HEK293 (cell line): ENCODE results near the gene GDF7.

Source experiments
- CTCF ChIA-PET: fragments of 350-600 bp; formaldehyde crosslinking; extraction: SDS; loops from one replicate; lab custom pipeline; 2021; ENCODE audit warnings: antibody characterized with exemption; lab: Yijun Ruan, JAX
- POLR2A ChIA-PET: fragments of 300-600 bp; formaldehyde crosslinking; extraction: SDS; loops from one replicate; lab custom pipeline; 2020; ENCODE audit warnings: antibody characterized with exemption, inconsistent platforms; lab: Yijun Ruan, JAX
- H3K27ac ChIP-seq: fragments of 200-500 bp; sonication (Bioruptor generic); 2 replicates; pipeline ENCODE4 v1.5.1; 2014; ENCODE audit warnings: low read depth, low read length, control low read depth, inconsistent platforms; ENCODE audit errors: extremely low read depth
- H3K36me3 ChIP-seq, 2 experiments: fragments of 200-500 bp in 1 of 2; sonication (Bioruptor generic) in 1 of 2; 1 replicate in 1 of 2; 2 replicates in 1 of 2; pipeline ENCODE4 v1.5.1; 2014 to 2017; ENCODE audit warnings: inconsistent platforms in 2 of 2, low read length in 2 of 2; ENCODE audit not compliant: control insufficient read depth in 2 of 2, insufficient read depth in 1 of 2
- H3K4me1 ChIP-seq: fragments of 200-500 bp; sonication (Bioruptor generic); 2 replicates; pipeline ENCODE4 v1.5.1; 2014; ENCODE audit warnings: mild to moderate bottlenecking, low read length, inconsistent platforms; ENCODE audit not compliant: control insufficient read depth, insufficient read depth
- H3K4me3 ChIP-seq: 2 replicates; pipeline ENCODE4 v1.5.1; 2011; ENCODE audit warnings: low read depth, mild to moderate bottlenecking, control low read depth, low read length, moderate library complexity
- H3K9me3 ChIP-seq: fragments of 200-500 bp; sonication (Bioruptor generic); 2 replicates; pipeline ENCODE4 v1.5.1; 2014; ENCODE audit warnings: low read depth, low read length, inconsistent platforms; ENCODE audit not compliant: control insufficient read depth, insufficient read depth
- FEZF1 ChIP-seq: fragments of 450-650 bp; formaldehyde crosslinking; IDR thresholded peaks from 2 replicates; pipeline ENCODE4 v1.5.1; 2016; ENCODE audit warnings: missing biosample characterization, missing genetic modification characterization
- GLI4 ChIP-seq: fragments of 450-650 bp; formaldehyde crosslinking; IDR thresholded peaks from 2 replicates; pipeline ENCODE4 v1.5.1; 2016; ENCODE audit warnings: missing biosample characterization, missing genetic modification characterization
- KLF8 ChIP-seq: fragments of 450-650 bp; formaldehyde crosslinking; IDR thresholded peaks from 2 replicates; pipeline ENCODE4 v1.5.1; 2016; ENCODE audit warnings: missing biosample characterization, missing genetic modification characterization
- REPIN1 ChIP-seq: fragments of 450-650 bp; formaldehyde crosslinking; IDR thresholded peaks from 2 replicates; pipeline ENCODE4 v1.5.1; 2017; ENCODE audit warnings: missing biosample characterization, missing genetic modification characterization, low read depth
- SALL2 ChIP-seq: fragments of 450-650 bp; formaldehyde crosslinking; IDR thresholded peaks from 2 replicates; pipeline ENCODE4 v1.5.0; 2017; ENCODE audit warnings: missing biosample characterization, mild to moderate bottlenecking, missing genetic modification characterization, borderline replicate concordance
- SCRT1 ChIP-seq: fragments of 450-650 bp; formaldehyde crosslinking; IDR thresholded peaks from 2 replicates; pipeline ENCODE4 v1.5.1; 2016; ENCODE audit warnings: missing biosample characterization, missing genetic modification characterization, borderline replicate concordance
- SCRT2 ChIP-seq: fragments of 450-650 bp; formaldehyde crosslinking; IDR thresholded peaks from 2 replicates; pipeline ENCODE4 v1.5.1; 2016; ENCODE audit warnings: missing biosample characterization, missing genetic modification characterization
- ZBTB1 ChIP-seq: fragments of 450-650 bp; formaldehyde crosslinking; IDR thresholded peaks from 2 replicates; pipeline ENCODE4 v1.5.1; 2016; ENCODE audit warnings: missing biosample characterization, missing genetic modification characterization
- ZFP3 ChIP-seq: fragments of 450-650 bp; formaldehyde crosslinking; IDR thresholded peaks from 2 replicates; pipeline ENCODE4 v1.5.1; 2016; ENCODE audit warnings: low read depth, missing biosample characterization, missing genetic modification characterization
- ZNF114 ChIP-seq: fragments of 450-650 bp; formaldehyde crosslinking; IDR thresholded peaks from 2 replicates; pipeline ENCODE4 v1.5.0; 2017; ENCODE audit warnings: missing biosample characterization, missing genetic modification characterization
- ZNF133 ChIP-seq: fragments of 450-650 bp; formaldehyde crosslinking; IDR thresholded peaks from 2 replicates; pipeline ENCODE4 v1.5.1; 2016; ENCODE audit warnings: missing biosample characterization, missing genetic modification characterization
- ZNF140 ChIP-seq: fragments of 450-650 bp; formaldehyde crosslinking; IDR thresholded peaks from 2 replicates; pipeline ENCODE4 v1.5.1; 2016; ENCODE audit warnings: missing biosample characterization, missing genetic modification characterization
- ZNF16 ChIP-seq: fragments of 450-650 bp; formaldehyde crosslinking; IDR thresholded peaks from 2 replicates; pipeline ENCODE4 v1.5.1; 2016; ENCODE audit warnings: low read depth, missing biosample characterization, missing genetic modification characterization
- ZNF202 ChIP-seq: fragments of 450-650 bp; formaldehyde crosslinking; IDR thresholded peaks from 2 replicates; pipeline ENCODE4 v1.5.1; 2016; ENCODE audit warnings: missing biosample characterization, missing genetic modification characterization, borderline replicate concordance
- ZNF324 ChIP-seq: fragments of 450-650 bp; formaldehyde crosslinking; IDR thresholded peaks from 2 replicates; pipeline ENCODE4 v1.5.1; 2016; ENCODE audit warnings: missing biosample characterization, missing genetic modification characterization
- ZNF394 ChIP-seq: fragments of 450-650 bp; formaldehyde crosslinking; IDR thresholded peaks from 2 replicates; pipeline ENCODE4 v1.5.1; 2016; ENCODE audit warnings: missing biosample characterization, missing genetic modification characterization, mild to moderate bottlenecking, moderate library complexity, borderline replicate concordance
- ZNF529 ChIP-seq: fragments of 450-650 bp; formaldehyde crosslinking; IDR thresholded peaks from 2 replicates; pipeline ENCODE4 v1.5.1; 2017; ENCODE audit warnings: missing genetic modification characterization, missing biosample characterization; ENCODE audit not compliant: insufficient replicate concordance
- ZNF544 ChIP-seq: fragments of 450-650 bp; formaldehyde crosslinking; IDR thresholded peaks from 2 replicates; pipeline ENCODE4 v1.5.0; 2017; ENCODE audit warnings: missing biosample characterization, missing genetic modification characterization
- ZNF560 ChIP-seq: fragments of 450-650 bp; formaldehyde crosslinking; IDR thresholded peaks from 2 replicates; pipeline ENCODE4 v1.5.1; 2017; ENCODE audit warnings: missing biosample characterization, missing genetic modification characterization, borderline replicate concordance
- ZNF610 ChIP-seq: fragments of 450-650 bp; formaldehyde crosslinking; IDR thresholded peaks from 2 replicates; pipeline ENCODE4 v1.5.1; 2016; ENCODE audit warnings: missing biosample characterization, missing genetic modification characterization, borderline replicate concordance
- ZNF621 ChIP-seq: fragments of 450-650 bp; formaldehyde crosslinking; IDR thresholded peaks from 2 replicates; pipeline ENCODE4 v1.5.1; 2017; ENCODE audit warnings: missing biosample characterization, missing genetic modification characterization
- ZNF660 ChIP-seq: fragments of 450-650 bp; IDR thresholded peaks from 2 replicates; pipeline ENCODE4 v1.5.1; 2018; ENCODE audit warnings: missing biosample characterization, mild to moderate bottlenecking, missing genetic modification characterization
- ZXDB ChIP-seq: fragments of 450-650 bp; formaldehyde crosslinking; IDR thresholded peaks from 2 replicates; pipeline ENCODE4 v1.5.1; 2016; ENCODE audit warnings: missing biosample characterization, missing genetic modification characterization
- TF ChIP-seq, protein P1 (sequence below): fragments of 450-650 bp; formaldehyde crosslinking; IDR thresholded peaks from 2 replicates; pipeline ENCODE4 v1.5.1; 2016; ENCODE audit warnings: missing biosample characterization, missing genetic modification characterization
- TF ChIP-seq, protein P2 (sequence below): fragments of 450-650 bp; formaldehyde crosslinking; IDR thresholded peaks from 2 replicates; pipeline ENCODE4 v1.5.1; 2016; ENCODE audit warnings: missing biosample characterization, missing genetic modification characterization
- TF ChIP-seq, protein P3 (sequence below): fragments of 450-650 bp; formaldehyde crosslinking; IDR thresholded peaks from 2 replicates; pipeline ENCODE4 v1.5.1; 2017; ENCODE audit warnings: missing biosample characterization, missing genetic modification characterization
- TF ChIP-seq, protein P4 (sequence below): sonication (generic); formaldehyde crosslinking; IDR thresholded peaks from 2 replicates; pipeline ENCODE4 v1.8.1; 2022; ENCODE audit warnings: mild to moderate bottlenecking, moderate library complexity, missing genetic modification reagents

GDF7 gene

DNA sequence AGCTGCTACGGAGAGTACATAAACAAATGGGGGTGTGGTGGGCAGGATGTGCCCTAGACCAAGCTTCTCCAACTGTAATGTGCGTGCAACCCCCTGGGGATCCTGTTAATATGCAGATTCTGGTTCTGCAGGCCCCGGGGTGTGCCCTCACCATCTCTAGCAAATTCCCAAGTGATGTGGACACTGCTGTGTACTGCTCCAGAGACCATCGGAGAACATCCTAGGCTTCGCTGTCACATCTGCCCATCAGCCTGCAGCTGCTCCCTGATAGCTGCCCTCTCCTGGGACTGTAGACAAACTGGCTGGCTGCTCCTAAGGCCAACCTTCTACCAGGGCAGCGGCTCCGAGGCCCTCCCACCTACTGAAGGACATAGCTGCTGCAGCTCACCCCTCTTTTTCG is 19.2 kb upstream of the GDF7 start:
- H3K4me1 ChIP-seq, result no peaks in the 10 kb centered on the region
- H3K27ac ChIP-seq, result no peak overlapping the region
- H3K4me3 ChIP-seq, result no peak overlapping the region
- POLR2A ChIA-PET, result interaction anchor here (5.9 kb wide), 1 partner anchor 200 kb away, joined by 51 read pairs; the partner anchor contains the start of gene RHOB
- peaks cover 0 to 41% of the 10 kb centered on the region in 2 experiments; a peak in 1 of 3 replicates for H3K36me3 ChIP-seq
- no peaks in the 10 kb centered on the region for H3K9me3 ChIP-seq
- CTCF ChIA-PET, result interaction anchor here (1.4 to 1.7 kb wide), 2 partner anchors 11 to 12 kb away, joined by 4 to 7 read pairs; no protein-coding TSS in a partner anchor
- no peak for TF ChIP-seq ZBTB1 (tag by site-specific recombination)
- TF ChIP-seq ZXDB (tag by site-specific recombination), result no peak
- no peak for TF ChIP-seq SALL2 (tag by site-specific recombination)
- TF ChIP-seq KLF8, result no peak
- no peak for TF ChIP-seq ZNF621 (tag by site-specific recombination)
- TF ChIP-seq, protein P1, sequence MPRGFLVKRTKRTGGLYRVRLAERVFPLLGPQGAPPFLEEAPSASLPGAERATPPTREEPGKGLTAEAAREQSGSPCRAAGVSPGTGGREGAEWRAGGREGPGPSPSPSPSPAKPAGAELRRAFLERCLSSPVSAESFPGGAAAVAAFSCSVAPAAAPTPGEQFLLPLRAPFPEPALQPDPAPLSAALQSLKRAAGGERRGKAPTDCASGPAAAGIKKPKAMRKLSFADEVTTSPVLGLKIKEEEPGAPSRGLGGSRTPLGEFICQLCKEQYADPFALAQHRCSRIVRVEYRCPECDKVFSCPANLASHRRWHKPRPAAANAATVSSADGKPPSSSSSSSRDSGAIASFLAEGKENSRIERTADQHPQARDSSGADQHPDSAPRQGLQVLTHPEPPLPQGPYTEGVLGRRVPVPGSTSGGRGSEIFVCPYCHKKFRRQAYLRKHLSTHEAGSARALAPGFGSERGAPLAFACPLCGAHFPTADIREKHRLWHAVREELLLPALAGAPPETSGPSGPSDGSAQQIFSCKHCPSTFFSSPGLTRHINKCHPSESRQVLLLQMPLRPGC (tag by site-specific recombination), result no peak
- no peak for TF ChIP-seq SCRT2
- TF ChIP-seq ZNF660 (tag by site-specific recombination), result no peak
- TF ChIP-seq SCRT1 (tag by site-specific recombination), result no peak
- TF ChIP-seq, protein P2, sequence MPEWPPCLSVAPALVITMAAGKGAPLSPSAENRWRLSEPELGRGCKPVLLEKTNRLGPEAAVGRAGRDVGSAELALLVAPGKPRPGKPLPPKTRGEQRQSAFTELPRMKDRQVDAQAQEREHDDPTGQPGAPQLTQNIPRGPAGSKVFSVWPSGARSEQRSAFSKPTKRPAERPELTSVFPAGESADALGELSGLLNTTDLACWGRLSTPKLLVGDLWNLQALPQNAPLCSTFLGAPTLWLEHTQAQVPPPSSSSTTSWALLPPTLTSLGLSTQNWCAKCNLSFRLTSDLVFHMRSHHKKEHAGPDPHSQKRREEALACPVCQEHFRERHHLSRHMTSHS (tag by site-specific recombination), result no peak

DNA sequence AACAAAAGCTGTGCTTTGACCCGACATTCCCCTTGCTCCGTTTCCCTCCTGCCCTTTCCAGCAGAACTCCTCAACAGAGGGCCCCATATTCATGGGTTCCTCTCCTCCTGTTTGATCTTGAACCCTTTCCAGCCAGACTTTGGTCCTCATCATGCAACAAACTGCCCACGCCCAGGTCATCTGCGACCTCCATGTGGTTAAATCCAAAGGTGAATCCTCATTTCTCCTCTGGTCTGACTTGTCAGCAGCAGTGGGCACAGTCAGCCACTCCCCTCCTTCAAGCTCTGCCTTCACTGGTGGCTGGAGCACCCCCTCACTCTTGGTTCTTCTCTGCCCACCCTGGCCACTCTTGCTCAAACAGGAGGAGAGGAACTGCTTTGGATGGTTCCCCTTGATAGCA is 18.7 kb upstream of the GDF7 start:
- no peaks in the 10 kb centered on the region for H3K4me1 ChIP-seq
- H3K9me3 ChIP-seq, result no peaks in the 10 kb centered on the region
- CTCF ChIA-PET, result interaction anchor here (0.6 to 5.6 kb wide), 7 partner anchors 11 to 270 kb away, joined by 3 to 57 read pairs (median 4); no protein-coding TSS in a partner anchor
- no peak overlapping the region for H3K27ac ChIP-seq
- H3K4me3 ChIP-seq, result no peak overlapping the region
- POLR2A ChIA-PET, result interaction anchor here (5.9 kb wide), 1 partner anchor 201 kb away, joined by 51 read pairs; the partner anchor contains the start of gene RHOB
- H3K36me3 ChIP-seq, result peaks cover 0 to 38% of the 10 kb centered on the region in 2 experiments; a peak in 1 of 3 replicates
- TF ChIP-seq ZNF324 (tag by site-specific recombination) (no peak), ZNF544 (no peak), REPIN1 (tag by site-specific recombination) (no peak), ZNF560 (no peak), ZNF610 (tag by site-specific recombination) (no peak), FEZF1 (no peak), ZNF133 (tag by site-specific recombination) (no peak), ZNF140 (tag by site-specific recombination) (no peak), ZNF16 (tag by site-specific recombination) (no peak), ZNF529 (tag by site-specific recombination) (no peak), ZFP3 (tag by site-specific recombination) (no peak), ZNF114 (tag by site-specific recombination) (no peak), SCRT1 (tag by site-specific recombination) (no peak), ZNF660 (tag by site-specific recombination) (no peak), ZNF202 (tag by site-specific recombination) (no peak), ZNF394 (no peak), SALL2 (tag by site-specific recombination) (no peak), GLI4 (tag by site-specific recombination) (no peak)
- TF ChIP-seq, protein P3, sequence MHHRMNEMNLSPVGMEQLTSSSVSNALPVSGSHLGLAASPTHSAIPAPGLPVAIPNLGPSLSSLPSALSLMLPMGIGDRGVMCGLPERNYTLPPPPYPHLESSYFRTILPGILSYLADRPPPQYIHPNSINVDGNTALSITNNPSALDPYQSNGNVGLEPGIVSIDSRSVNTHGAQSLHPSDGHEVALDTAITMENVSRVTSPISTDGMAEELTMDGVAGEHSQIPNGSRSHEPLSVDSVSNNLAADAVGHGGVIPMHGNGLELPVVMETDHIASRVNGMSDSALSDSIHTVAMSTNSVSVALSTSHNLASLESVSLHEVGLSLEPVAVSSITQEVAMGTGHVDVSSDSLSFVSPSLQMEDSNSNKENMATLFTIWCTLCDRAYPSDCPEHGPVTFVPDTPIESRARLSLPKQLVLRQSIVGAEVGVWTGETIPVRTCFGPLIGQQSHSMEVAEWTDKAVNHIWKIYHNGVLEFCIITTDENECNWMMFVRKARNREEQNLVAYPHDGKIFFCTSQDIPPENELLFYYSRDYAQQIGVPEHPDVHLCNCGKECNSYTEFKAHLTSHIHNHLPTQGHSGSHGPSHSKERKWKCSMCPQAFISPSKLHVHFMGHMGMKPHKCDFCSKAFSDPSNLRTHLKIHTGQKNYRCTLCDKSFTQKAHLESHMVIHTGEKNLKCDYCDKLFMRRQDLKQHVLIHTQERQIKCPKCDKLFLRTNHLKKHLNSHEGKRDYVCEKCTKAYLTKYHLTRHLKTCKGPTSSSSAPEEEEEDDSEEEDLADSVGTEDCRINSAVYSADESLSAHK (tag by site-specific recombination), result no peak
- TF ChIP-seq, protein P4, sequence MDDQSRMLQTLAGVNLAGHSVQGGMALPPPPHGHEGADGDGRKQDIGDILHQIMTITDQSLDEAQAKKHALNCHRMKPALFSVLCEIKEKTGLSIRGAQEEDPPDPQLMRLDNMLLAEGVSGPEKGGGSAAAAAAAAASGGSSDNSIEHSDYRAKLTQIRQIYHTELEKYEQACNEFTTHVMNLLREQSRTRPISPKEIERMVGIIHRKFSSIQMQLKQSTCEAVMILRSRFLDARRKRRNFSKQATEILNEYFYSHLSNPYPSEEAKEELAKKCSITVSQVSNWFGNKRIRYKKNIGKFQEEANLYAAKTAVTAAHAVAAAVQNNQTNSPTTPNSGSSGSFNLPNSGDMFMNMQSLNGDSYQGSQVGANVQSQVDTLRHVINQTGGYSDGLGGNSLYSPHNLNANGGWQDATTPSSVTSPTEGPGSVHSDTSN, result no peak
